ENCODE data around the gene FGGY. TPM values are rescaled to one million over a fixed set of nuclear protein-coding genes. Genes with fewer than 3 reads are reported as not detected.

Gene FGGY
- total RNA-seq, 1 experiment from 2014 or later: 14.6 TPM

DNA sequence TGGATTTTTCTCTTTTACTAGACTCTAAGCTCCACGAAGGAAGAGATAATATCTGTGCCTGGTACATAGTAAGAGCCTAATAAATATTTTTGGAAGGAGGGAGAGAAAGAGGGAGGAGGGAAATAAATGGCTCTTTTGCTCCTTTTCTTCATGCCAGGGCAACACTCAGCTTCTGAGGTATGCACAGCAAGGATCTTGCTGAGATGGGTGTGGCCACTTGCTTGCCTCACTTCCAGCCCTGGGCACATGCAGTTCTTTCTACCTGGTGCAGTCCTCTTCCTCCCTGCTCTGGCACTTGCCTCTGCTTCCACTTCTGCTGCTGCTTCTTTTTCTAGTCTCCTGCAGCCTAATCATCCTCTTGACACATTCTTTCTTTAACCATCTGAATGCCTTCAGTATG lies 148.1 kb downstream of the FGGY start:
- H3K27me3 Mint-ChIP-seq (ENCODE audit: low read depth): no peaks in the 10 kb centered on the region
- no peak overlapping the region for H2BK120ac ChIP-seq (ENCODE audit: low read depth, low read length, poor library complexity, severe bottlenecking)
- no peak overlapping the region for H4K8ac ChIP-seq (replicated peaks; ENCODE audit: insufficient read length, low read depth, low read length)
- no CpG with 5 or more reads among the region's 1 CpG for WGBS (ENCODE audit: extremely low coverage, insufficient read length, low lambda C conversion rate)
- H3K4me2 ChIP-seq (ENCODE audit: insufficient read depth, insufficient read length, low read length): no peak overlapping the region
- H3K56ac ChIP-seq (ENCODE audit: insufficient read length, low read depth, low read length): no peak overlapping the region
- H3K9ac ChIP-seq (ENCODE audit: extremely low read depth, insufficient read length, low read length): no peak overlapping the region
- H2BK20ac ChIP-seq (ENCODE audit: low read depth, low read length, poor library complexity, severe bottlenecking): no peak overlapping the region
- peaks cover 25 to 32% of the 10 kb centered on the region in 2 experiments for H3K4me1 Mint-ChIP-seq
- H4K91ac ChIP-seq (ENCODE audit: insufficient read length, low read depth, low read length): no peak overlapping the region
- peaks cover 7 to 13% of the 10 kb centered on the region in 2 experiments for H3K9me3 Mint-ChIP-seq
- H3K27me3 ChIP-seq (ENCODE audit: insufficient read depth, low read length): no peaks in the 10 kb centered on the region
- no peak overlapping the region for H2AK5ac ChIP-seq (ENCODE audit: insufficient read length, low read length)
- no peak overlapping the region for H3K18ac ChIP-seq (ENCODE audit: insufficient read length, low read depth, low read length)
- H3K23me2 ChIP-seq (ENCODE audit: insufficient read length, low read depth, low read length, poor library complexity, severe bottlenecking): no peaks in the 10 kb centered on the region
- H3K27ac Mint-ChIP-seq: no peak overlapping the region; a peak in 1 of 7 replicates
- no peak overlapping the region for H2AFZ ChIP-seq (ENCODE audit: low read length)
- H3K14ac ChIP-seq (ENCODE audit: insufficient read depth, low read length): no peak overlapping the region
- no peak overlapping the region for H3K23ac ChIP-seq (ENCODE audit: insufficient read length, low read depth, low read length)
- no peak for DNase-seq
- H3K36me3 Mint-ChIP-seq (ENCODE audit: insufficient read depth in 1 of 3, low read depth in 3 of 3): peaks cover 3 to 22% (median 3%) of the 10 kb centered on the region in 3 experiments; a peak in 5 of 7 replicates
- no peak overlapping the region for H3T11ph ChIP-seq (ENCODE audit: low read length)
- peaks cover 5% of the 10 kb centered on the region; the same call in 1 of the 2 replicates for H3K4me1 ChIP-seq (ENCODE audit: insufficient read depth, low read length)
- no peak overlapping the region for H4K5ac ChIP-seq (ENCODE audit: insufficient read length, low read depth, low read length)
- no peak overlapping the region for H3K4me3 Mint-ChIP-seq
- no peaks in the 10 kb centered on the region for H4K20me1 ChIP-seq (ENCODE audit: control insufficient read depth, insufficient read depth, insufficient read length)
- no peaks in the 10 kb centered on the region for H3K79me1 ChIP-seq (ENCODE audit: insufficient read depth, low read depth, low read length, poor library complexity, severe bottlenecking)
- TF ChIP-seq, protein P1, sequence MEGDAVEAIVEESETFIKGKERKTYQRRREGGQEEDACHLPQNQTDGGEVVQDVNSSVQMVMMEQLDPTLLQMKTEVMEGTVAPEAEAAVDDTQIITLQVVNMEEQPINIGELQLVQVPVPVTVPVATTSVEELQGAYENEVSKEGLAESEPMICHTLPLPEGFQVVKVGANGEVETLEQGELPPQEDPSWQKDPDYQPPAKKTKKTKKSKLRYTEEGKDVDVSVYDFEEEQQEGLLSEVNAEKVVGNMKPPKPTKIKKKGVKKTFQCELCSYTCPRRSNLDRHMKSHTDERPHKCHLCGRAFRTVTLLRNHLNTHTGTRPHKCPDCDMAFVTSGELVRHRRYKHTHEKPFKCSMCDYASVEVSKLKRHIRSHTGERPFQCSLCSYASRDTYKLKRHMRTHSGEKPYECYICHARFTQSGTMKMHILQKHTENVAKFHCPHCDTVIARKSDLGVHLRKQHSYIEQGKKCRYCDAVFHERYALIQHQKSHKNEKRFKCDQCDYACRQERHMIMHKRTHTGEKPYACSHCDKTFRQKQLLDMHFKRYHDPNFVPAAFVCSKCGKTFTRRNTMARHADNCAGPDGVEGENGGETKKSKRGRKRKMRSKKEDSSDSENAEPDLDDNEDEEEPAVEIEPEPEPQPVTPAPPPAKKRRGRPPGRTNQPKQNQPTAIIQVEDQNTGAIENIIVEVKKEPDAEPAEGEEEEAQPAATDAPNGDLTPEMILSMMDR (conservative IDR thresholded peaks at IDR 0.05): no peak
- H3K79me2 ChIP-seq (ENCODE audit: insufficient read depth, low read length): no peaks in the 10 kb centered on the region
- H2BK15ac ChIP-seq (ENCODE audit: low read depth, low read length): no peak overlapping the region
- no peak overlapping the region for H3K27ac ChIP-seq (ENCODE audit: insufficient read length, low read depth, low read length)
- H3K9me3 ChIP-seq (ENCODE audit: control insufficient read depth, low read depth, low read length): no peaks in the 10 kb centered on the region
- no peak overlapping the region for H2BK5ac ChIP-seq (ENCODE audit: insufficient read length, low read length)
- no peak overlapping the region for H2BK12ac ChIP-seq (ENCODE audit: insufficient read length, low read depth, low read length)
- no peak overlapping the region for H3K4ac ChIP-seq (ENCODE audit: low read depth, low read length)
